BJ (cell line): ENCODE data around the gene ABCA7. TPM values are rescaled to one million over a fixed set of nuclear protein-coding genes. Genes with fewer than 3 reads are reported as not detected.
A peak's percentile ranks its signal among the peaks of the same experiment; 100 is the strongest.
"Not testable (repeated sequence)": the region's sequence is repeated elsewhere in the genome, so short reads cannot be mapped to it uniquely, and the experiment has no call there.

Experiments
- CTCF ChIA-PET: fragments of 350-600 bp; formaldehyde crosslinking; extraction: SDS; loops from one replicate; lab custom pipeline; 2021; ENCODE audit warnings: antibody characterized with exemption, inconsistent platforms; lab: Yijun Ruan, JAX
- POLR2A ChIA-PET: fragments of 300-600 bp; sonication (Branson Sonifier 250); formaldehyde crosslinking; extraction: SDS; loops from one replicate; lab custom pipeline; 2021; ENCODE audit warnings: antibody characterized with exemption; lab: Charles Lee
- DNase-seq: peaks from one replicate; pipeline ENCODE4 v3.0.0-alpha.2; 2011; ENCODE audit warnings: low read depth
- H3K27me3 ChIP-seq: 2 replicates; pipeline ENCODE4 v1.6.0; 2011; ENCODE audit warnings: low read length; ENCODE audit not compliant: control insufficient read depth, insufficient read depth
- H3K36me3 ChIP-seq: 2 replicates; pipeline ENCODE4 v1.5.1; 2011; ENCODE audit warnings: low read length; ENCODE audit not compliant: control insufficient read depth, insufficient read depth
- H3K4me3 ChIP-seq: 2 replicates; pipeline ENCODE4 v1.5.1; 2011; ENCODE audit warnings: low read depth, mild to moderate bottlenecking, control low read depth, low read length
- polyA plus RNA-seq: library from polyadenylated mRNA; depleted of rRNA; stranded (reverse); fragments of >200 nt; gene quantifications from 2 replicates; pipeline ENCODE4 v1.2.3, GENCODE V29; 2011
- TF ChIP-seq, protein P1 (sequence below): IDR thresholded peaks from 2 replicates; pipeline ENCODE4 v1.5.1; 2011; ENCODE audit warnings: low read depth, mild to moderate bottlenecking, control low read depth, inconsistent platforms, low read length, moderate library complexity; ENCODE audit not compliant: insufficient read depth

The ABCA7 gene
- polyA plus RNA-seq, 1 experiment = 1.9 TPM

GRCh38 chr19:1111641-1112267 lies 71.8 kb downstream of the ABCA7 start:
- TF ChIP-seq, protein P1, sequence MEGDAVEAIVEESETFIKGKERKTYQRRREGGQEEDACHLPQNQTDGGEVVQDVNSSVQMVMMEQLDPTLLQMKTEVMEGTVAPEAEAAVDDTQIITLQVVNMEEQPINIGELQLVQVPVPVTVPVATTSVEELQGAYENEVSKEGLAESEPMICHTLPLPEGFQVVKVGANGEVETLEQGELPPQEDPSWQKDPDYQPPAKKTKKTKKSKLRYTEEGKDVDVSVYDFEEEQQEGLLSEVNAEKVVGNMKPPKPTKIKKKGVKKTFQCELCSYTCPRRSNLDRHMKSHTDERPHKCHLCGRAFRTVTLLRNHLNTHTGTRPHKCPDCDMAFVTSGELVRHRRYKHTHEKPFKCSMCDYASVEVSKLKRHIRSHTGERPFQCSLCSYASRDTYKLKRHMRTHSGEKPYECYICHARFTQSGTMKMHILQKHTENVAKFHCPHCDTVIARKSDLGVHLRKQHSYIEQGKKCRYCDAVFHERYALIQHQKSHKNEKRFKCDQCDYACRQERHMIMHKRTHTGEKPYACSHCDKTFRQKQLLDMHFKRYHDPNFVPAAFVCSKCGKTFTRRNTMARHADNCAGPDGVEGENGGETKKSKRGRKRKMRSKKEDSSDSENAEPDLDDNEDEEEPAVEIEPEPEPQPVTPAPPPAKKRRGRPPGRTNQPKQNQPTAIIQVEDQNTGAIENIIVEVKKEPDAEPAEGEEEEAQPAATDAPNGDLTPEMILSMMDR = no peak
- CTCF ChIA-PET = interaction anchor here (0.8 to 3.4 kb wide), 4 partner anchors 9 to 82 kb away, joined by 4 to 30 read pairs (median 22); partner anchors contain the start of gene GPX4
- POLR2A ChIA-PET = no interaction called here
- H3K27me3 ChIP-seq = no peaks in the 10 kb centered on the region
- H3K4me3 ChIP-seq = no peak overlapping the region
- DNase-seq = no peak
- H3K36me3 ChIP-seq = peaks cover 59% of the 10 kb centered on the region

DNA sequence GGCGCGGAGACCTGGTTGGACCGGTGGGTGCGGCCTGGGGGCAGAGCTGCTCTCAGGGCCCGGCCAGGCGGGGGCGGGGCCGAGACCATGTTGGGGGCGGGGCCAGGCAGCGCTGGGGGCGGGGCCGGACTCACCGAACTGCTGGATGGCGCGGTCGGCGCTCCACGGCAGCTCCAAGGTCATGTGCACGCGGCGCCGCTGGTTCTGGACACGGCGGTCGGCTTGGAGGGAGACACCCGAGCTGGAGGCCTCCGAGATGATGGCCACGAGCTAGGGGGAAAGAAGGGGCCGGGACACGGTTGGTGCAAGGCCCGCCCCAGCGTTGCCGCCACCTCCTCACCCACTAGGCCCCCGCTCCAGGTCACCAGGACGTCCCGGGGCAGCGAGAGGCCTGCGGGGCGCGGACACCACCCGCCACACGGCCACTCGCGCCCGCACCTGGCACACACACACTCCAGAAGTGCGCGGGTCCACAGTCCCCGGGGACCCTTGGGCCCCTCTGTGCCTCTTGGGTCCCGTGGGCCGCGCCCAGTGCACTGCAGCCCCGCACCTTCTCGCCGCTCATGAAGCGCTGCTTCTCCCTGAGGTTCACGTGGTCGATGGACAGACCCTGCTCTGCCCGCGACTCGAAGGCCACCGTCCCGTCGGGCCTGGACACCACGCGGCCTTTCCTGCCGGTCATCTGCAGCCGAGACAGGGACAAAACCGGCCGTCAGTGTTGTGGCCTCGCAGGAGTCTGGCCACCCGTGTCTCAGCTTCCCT lies 72.5 kb downstream of the ABCA7 start:
- CTCF ChIA-PET = interaction anchor here (0.8 to 3.4 kb wide), 17 partner anchors 10 to 132 kb away, joined by 3 to 30 read pairs (median 9); partner anchors contain the start of genes ABCA7, ATP5F1D, CNN2 and GPX4
- Histone ChIP-seq H3K4me3 (no peak overlapping the region), H3K27me3 (no peaks in the 10 kb centered on the region), H3K36me3 (peaks cover 61% of the 10 kb centered on the region)
- POLR2A ChIA-PET = interaction anchor here (0.5 kb wide), 1 partner anchor 84 kb away, joined by 7 read pairs; no protein-coding TSS in a partner anchor
- DNase-seq = no peak
- TF ChIP-seq, protein P1 = no peak

- DNase-seq = peak; percentile 36
- peaks cover 64% of the 10 kb centered on the region for H3K36me3 ChIP-seq
- POLR2A ChIA-PET = interaction anchor here (0.5 kb wide), 1 partner anchor 60 kb away, joined by 3 read pairs; no protein-coding TSS in a partner anchor
Observed at GRCh38 chr19:1113030-1113985, 73.4 kb downstream of the ABCA7 start.

GRCh38 chr19:1113986-1114483 lies 74.1 kb downstream of the ABCA7 start:
- DNase-seq = no peak
- ChIA-PET POLR2A (interaction anchor here (0.5 kb wide), 1 partner anchor 59 kb away, joined by 3 read pairs; no protein-coding TSS in a partner anchor), CTCF (interaction anchor here (0.6 to 3.4 kb wide), 24 partner anchors 10 to 130 kb away, joined by 3 to 30 read pairs (median 7); partner anchors contain the start of genes ABCA7, ATP5F1D, CNN2 and GPX4)
- no peaks in the 10 kb centered on the region for H3K27me3 ChIP-seq
- peaks cover 65% of the 10 kb centered on the region for H3K36me3 ChIP-seq
- TF ChIP-seq, protein P1 = no peak
- H3K4me3 ChIP-seq = no peak overlapping the region

More at GRCh38 chr19:1113030-1113985, 73.4 kb downstream of the ABCA7 start:
- TF ChIP-seq, protein P1 = peak; percentile 85
- Histone ChIP-seq H3K27me3 (no peaks in the 10 kb centered on the region), H3K4me3 (no peak overlapping the region)
- CTCF ChIA-PET = interaction anchor here (0.6 to 3.4 kb wide), 26 partner anchors 10 to 131 kb away, joined by 3 to 30 read pairs (median 7); partner anchors contain the start of genes ABCA7, ATP5F1D, CNN2 and GPX4

DNA sequence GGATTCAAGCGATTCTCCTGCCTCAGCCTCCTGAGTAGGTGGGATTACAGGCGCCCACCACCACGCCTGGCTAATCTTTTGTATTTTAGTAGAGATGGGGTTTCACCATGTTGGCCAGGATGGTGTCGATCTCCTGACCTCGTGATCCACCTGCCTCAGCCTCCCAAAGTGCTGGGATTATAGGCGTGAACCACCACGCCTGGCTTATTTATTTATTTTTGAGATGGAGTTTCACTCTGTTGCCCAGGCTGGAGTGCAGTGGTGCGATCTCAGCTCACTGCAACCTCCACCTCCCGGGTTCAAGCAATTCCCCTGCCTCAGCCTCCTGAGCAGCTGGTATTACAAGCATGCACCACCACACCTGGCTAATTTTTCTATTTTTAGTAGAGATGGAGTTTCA lies 74.8 kb downstream of the ABCA7 start:
- H3K27me3 ChIP-seq, DNase-seq, POLR2A ChIA-PET, H3K4me3 ChIP-seq: not testable (repeated sequence)
- peaks cover 68% of the 10 kb centered on the region for H3K36me3 ChIP-seq
- CTCF ChIA-PET = interaction anchor here (3.0 kb wide), 1 partner anchor 12 kb away, joined by 29 read pairs; the partner anchor contains the start of gene GPX4
